ENCODE results near the gene GET4. TPM values are rescaled to one million over a fixed set of nuclear protein-coding genes. Genes with fewer than 3 reads are reported as not detected.
A peak's percentile ranks its signal among the peaks of the same experiment; 100 is the strongest.

GET4 gene
- total and polyA plus RNA-seq, 2 donors from 2014 or later = 44.8 to 80.8 TPM

GRCh38 chr7:835021-835420 is 41.3 kb upstream of the GET4 start:
- Histone ChIP-seq H3K9ac (ENCODE audit: low read length in 3 of 3) (no peak overlapping the region), H3K27ac (ENCODE audit: low read depth in 2 of 2, low read length in 2 of 2) (no peak overlapping the region), H3K9me3 (ENCODE audit: control insufficient read depth in 2 of 3, insufficient read depth in 1 of 3, low read length in 3 of 3) (no peaks in the 10 kb centered on the region), H3K4me1 (ENCODE audit: control insufficient read depth in 2 of 3, insufficient read depth in 2 of 3, low read depth in 1 of 3, low read length in 3 of 3) (peaks cover 0 to 29% (median 18%) of the 10 kb centered on the region in 3 donors), H3K4me3 (ENCODE audit: low read length in 3 of 3) (no peak overlapping the region), H3K27me3 (ENCODE audit: control insufficient read depth, insufficient read depth, low read length) (no peaks in the 10 kb centered on the region), H3K36me3 (ENCODE audit: control insufficient read depth in 2 of 3, insufficient read depth in 3 of 3, low read length in 3 of 3) (peaks cover 0 to 9% (median 8%) of the 10 kb centered on the region in 3 donors)
- intact Hi-C loops (cut with DNase I) = no loop called here
- FAIRE-seq = no peak
- TF ChIP-seq CTCF (IDR thresholded peaks at IDR 0.05; ENCODE audit: borderline replicate concordance, extremely low read depth, insufficient read depth) = no peak
- peak in 1 of 5 donors; percentile 52 for DNase-seq

GRCh38 chr7:835485-836401 is 40.6 kb upstream of the GET4 start:
- H3K27me3 ChIP-seq (ENCODE audit: control insufficient read depth, insufficient read depth, low read length) = no peaks in the 10 kb centered on the region
- no peak overlapping the region for H3K4me3 ChIP-seq (ENCODE audit: low read length in 3 of 3)
- FAIRE-seq = no peak
- DNase-seq = peak in 4 of 5 donors; percentile 59 to 73 (median 68)
- H3K9me3 ChIP-seq (ENCODE audit: control insufficient read depth in 2 of 3, insufficient read depth in 1 of 3, low read length in 3 of 3) = no peaks in the 10 kb centered on the region
- peaks cover 0 to 12% (median 12%) of the 10 kb centered on the region in 3 donors for H3K36me3 ChIP-seq (ENCODE audit: control insufficient read depth in 2 of 3, insufficient read depth in 3 of 3, low read length in 3 of 3)
- peaks cover 0 to 22% (median 18%) of the 10 kb centered on the region in 3 donors for H3K4me1 ChIP-seq (ENCODE audit: control insufficient read depth in 2 of 3, insufficient read depth in 2 of 3, low read depth in 1 of 3, low read length in 3 of 3)
- intact Hi-C loops (cut with DNase I) = no loop called here
- no peak for TF ChIP-seq CTCF (IDR thresholded peaks at IDR 0.05; ENCODE audit: borderline replicate concordance, extremely low read depth, insufficient read depth)
- H3K9ac ChIP-seq (ENCODE audit: low read length in 3 of 3) = no peak overlapping the region
- peak overlapping the region in 1 of 2 donors; percentile 38 for H3K27ac ChIP-seq (ENCODE audit: low read depth in 2 of 2, low read length in 2 of 2)

- DNase-seq (peak in 3 of 5 donors; percentile 26 to 35 (median 33)), FAIRE-seq (no peak)
- Histone ChIP-seq H3K36me3 (ENCODE audit: control insufficient read depth in 2 of 3, insufficient read depth in 3 of 3, low read length in 3 of 3) (peaks cover 0 to 12% (median 12%) of the 10 kb centered on the region in 3 donors), H3K27me3 (ENCODE audit: control insufficient read depth, insufficient read depth, low read length) (no peaks in the 10 kb centered on the region), H3K4me3 (ENCODE audit: low read length in 3 of 3) (no peak overlapping the region), H3K4me1 (ENCODE audit: control insufficient read depth in 2 of 3, insufficient read depth in 2 of 3, low read depth in 1 of 3, low read length in 3 of 3) (peaks cover 0 to 19% (median 18%) of the 10 kb centered on the region in 3 donors), H3K27ac (ENCODE audit: low read depth in 2 of 2, low read length in 2 of 2) (peak overlapping the region in 1 of 2 donors; percentile 38), H3K9ac (ENCODE audit: low read length in 3 of 3) (no peak overlapping the region), H3K9me3 (ENCODE audit: control insufficient read depth in 2 of 3, insufficient read depth in 1 of 3, low read length in 3 of 3) (no peaks in the 10 kb centered on the region)
- TF ChIP-seq CTCF (IDR thresholded peaks at IDR 0.05; ENCODE audit: borderline replicate concordance, extremely low read depth, insufficient read depth) = no peak
- intact Hi-C loops (cut with DNase I) = no loop called here
These were observed 39.9 kb upstream of the GET4 start for GRCh38 chr7:836429-836828.

Data from kidney (tissue), 14 donors.